CD4-positive, CD25-positive, alpha-beta regulatory T cell (primary cell): ENCODE data around the gene ITPRID1. TPM values are rescaled to one million over a fixed set of nuclear protein-coding genes. Genes with fewer than 3 reads are reported as not detected.
"Not testable (repeated sequence)": the region's sequence is repeated elsewhere in the genome, so short reads cannot be mapped to it uniquely, and the experiment has no call there.

Experiments used
- ATAC-seq, 2 donors: fragments of 150-1000 bp; cut with Tn5 transposase; one replicate each; pipeline ENCODE4 v1.10.0; 2021; ENCODE audit warnings: low read depth in 2 of 2, moderate number of reproducible peaks in 2 of 2, moderate library complexity in 1 of 2
- DNase-seq, 3 donors: peaks; one replicate each; pipeline versions ENCODE4 v3.0.0 to v3.0.0-alpha.2; 2012 to 2022; ENCODE audit warnings: mixed read lengths in 1 of 3
- H3K27ac ChIP-seq: one replicate; pipeline ENCODE4 v1.7.0; 2013; ENCODE audit warnings: mild to moderate bottlenecking, low read length; ENCODE audit not compliant: insufficient read depth, poor library complexity, severe bottlenecking
- H3K27me3 ChIP-seq: one replicate; pipeline ENCODE4 v1.7.0; 2013; ENCODE audit warnings: low read length; ENCODE audit not compliant: control insufficient read depth, insufficient read depth
- H3K36me3 ChIP-seq: one replicate; pipeline ENCODE4 v1.7.0; 2013; ENCODE audit warnings: mild to moderate bottlenecking, low read length, moderate library complexity; ENCODE audit not compliant: control insufficient read depth, insufficient read depth
- H3K4me1 ChIP-seq: 2 replicates; pipeline ENCODE4 v1.7.0; 2013; ENCODE audit warnings: mild to moderate bottlenecking, low read length; ENCODE audit not compliant: insufficient read depth, control insufficient read depth, poor library complexity, severe bottlenecking
- H3K4me3 ChIP-seq: one replicate; pipeline ENCODE4 v1.7.0; 2013; ENCODE audit warnings: low read depth, mild to moderate bottlenecking, low read length, moderate library complexity
- H3K9me3 ChIP-seq, 2 experiments: 1 replicate in 1 of 2; 2 replicates in 1 of 2; pipeline ENCODE4 v1.7.0; 2013; ENCODE audit warnings: low read length in 2 of 2, mild to moderate bottlenecking in 1 of 2, moderate library complexity in 1 of 2; ENCODE audit not compliant: control insufficient read depth in 2 of 2
- H3K27ac Mint-ChIP-seq, 3 donors: one replicate each; pipeline ENCODE4 v1.8.0; 2020 to 2022; ENCODE audit warnings: mild to moderate bottlenecking in 3 of 3, mixed read lengths in 3 of 3, moderate library complexity in 2 of 3
- H3K27me3 Mint-ChIP-seq: one replicate; pipeline ENCODE4 v1.8.0; 2022; ENCODE audit warnings: mild to moderate bottlenecking, mixed read lengths
- H3K36me3 Mint-ChIP-seq: one replicate; pipeline ENCODE4 v1.8.0; 2020; ENCODE audit warnings: mixed read lengths
- H3K4me1 Mint-ChIP-seq, 4 donors: one replicate each; pipeline ENCODE4 v1.8.0; 2020 to 2022; ENCODE audit warnings: mixed read lengths in 4 of 4, mild to moderate bottlenecking in 1 of 4
- H3K4me3 Mint-ChIP-seq, 4 donors: one replicate each; pipeline ENCODE4 v1.8.0; 2020 to 2022; ENCODE audit warnings: mild to moderate bottlenecking in 4 of 4, mixed read lengths in 4 of 4, moderate library complexity in 3 of 4
- H3K9me3 Mint-ChIP-seq, 7 donors: one replicate each; pipeline ENCODE4 v1.8.0; 2020 to 2022; ENCODE audit warnings: mixed read lengths in 7 of 7, mild to moderate bottlenecking in 3 of 7, moderate library complexity in 2 of 7
- polyA plus RNA-seq, 4 donors: library from polyadenylated mRNA; unstranded; fragments of 300-500 nt; fragmentation: Illumina TruSeq; gene quantifications; one replicate each; pipeline ENCODE4 v1.2.3, GENCODE V29; 2021
- total RNA-seq: library from RNA; stranded (reverse); gene quantifications from one replicate; pipeline ENCODE4 v1.2.3, GENCODE V29; 2022

The ITPRID1 gene
- total RNA-seq = not detected
- not detected for polyA plus RNA-seq

DNA sequence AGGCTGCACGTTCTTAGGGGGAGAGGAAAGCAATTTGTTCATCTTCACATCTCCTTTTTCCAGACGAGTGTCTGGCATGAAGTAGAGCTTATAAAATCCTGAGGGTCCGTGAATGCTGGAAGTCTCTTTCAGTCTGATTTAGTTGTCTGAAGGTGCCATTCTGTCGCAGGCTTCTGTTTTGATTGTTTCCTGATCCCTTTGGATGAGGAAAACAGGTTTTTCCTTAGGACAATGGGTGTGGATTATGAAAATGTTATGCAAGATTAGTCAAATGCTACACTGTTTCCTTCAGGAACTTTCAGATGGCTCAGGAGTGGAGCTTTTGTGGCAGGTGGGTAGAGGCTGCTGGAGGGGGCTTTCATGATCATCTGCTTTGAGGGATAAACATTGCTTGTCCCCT is at the start of gene ITPRID1:
Gene ITPRID1, plus strand, starts transcription at position 301 of the 400 bp plus-strand sequence. CDS start 38,935 bp downstream, outside the sequence.
- H3K4me3 ChIP-seq = no peak within 1 kb of the TSS
- no peak within 1 kb of the TSS for H3K27ac ChIP-seq
- peaks cover 0 to 5% of the 10 kb centered on the region in 2 experiments for H3K9me3 ChIP-seq
- DNase-seq = no peak
- Mint-ChIP-seq H3K27me3 (no peaks in the 10 kb centered on the region), H3K9me3 (peaks cover 4 to 10% (median 7%) of the 10 kb centered on the region in 7 donors), H3K36me3 (no peaks in the 10 kb centered on the region), H3K27ac (no peak within 1 kb of the TSS), H3K4me1 (no peaks in the 10 kb centered on the region), H3K4me3 (no peak within 1 kb of the TSS)
- no peak for ATAC-seq
- no peaks in the 10 kb centered on the region for H3K36me3 ChIP-seq
- no peaks in the 10 kb centered on the region for H3K4me1 ChIP-seq
- H3K27me3 ChIP-seq = no peaks in the 10 kb centered on the region

DNA sequence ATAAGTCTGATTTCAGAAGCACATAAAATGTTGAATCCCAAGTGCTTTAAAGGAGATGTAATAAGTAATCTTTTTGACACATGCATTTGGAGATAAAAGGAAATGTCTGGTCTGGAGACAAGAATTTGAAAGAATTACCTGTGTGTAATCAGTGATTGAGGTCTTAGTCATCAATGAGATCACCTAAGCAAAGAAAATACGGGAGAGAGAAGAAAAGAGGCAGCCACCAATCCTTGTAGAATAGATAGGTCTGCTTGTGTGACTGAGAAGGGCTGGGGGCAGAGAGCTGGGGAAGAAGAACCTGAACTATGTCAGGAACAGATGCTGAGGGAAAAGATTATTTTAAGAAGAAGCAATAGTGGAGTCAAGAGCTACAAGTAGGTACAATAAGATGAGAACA is 49.3 kb upstream of the ITPRID1 start:
- Mint-ChIP-seq H3K9me3 (peaks cover 0 to 8% (median 3%) of the 10 kb centered on the region in 7 donors), H3K36me3 (no peaks in the 10 kb centered on the region), H3K27me3 (no peaks in the 10 kb centered on the region), H3K4me3 (no peak overlapping the region), H3K4me1 (no peaks in the 10 kb centered on the region), H3K27ac (no peak overlapping the region)
- Histone ChIP-seq H3K4me1 (no peaks in the 10 kb centered on the region), H3K4me3 (no peak overlapping the region), H3K36me3 (no peaks in the 10 kb centered on the region), H3K27ac (no peak overlapping the region), H3K27me3 (no peaks in the 10 kb centered on the region), H3K9me3 (no peaks in the 10 kb centered on the region)
- ATAC-seq = no peak
- DNase-seq = no peak

DNA sequence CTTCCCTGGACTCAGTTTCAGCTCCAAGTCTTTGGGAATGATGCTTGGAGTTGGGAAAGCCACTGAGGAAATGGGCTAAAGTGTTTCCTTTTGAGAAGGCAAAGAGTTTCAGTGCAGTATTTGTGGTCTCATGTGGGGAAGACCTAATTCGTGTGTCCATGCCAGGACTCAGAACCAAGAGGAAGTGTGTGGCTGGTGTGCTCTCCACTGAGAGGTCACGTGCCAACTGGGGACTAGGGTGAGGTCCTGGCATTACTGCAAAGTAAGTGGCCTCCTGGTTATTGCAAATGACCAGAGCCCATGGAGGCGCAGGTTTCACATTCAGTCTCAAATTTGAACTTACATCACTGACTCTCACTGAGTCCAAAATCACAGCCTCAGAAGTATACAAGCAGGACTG is 48.6 kb upstream of the ITPRID1 start:
- H3K27me3 Mint-ChIP-seq = no peaks in the 10 kb centered on the region
- H3K4me3 Mint-ChIP-seq = no peak overlapping the region
- DNase-seq (no peak), ATAC-seq (no peak)
- peaks cover 0 to 8% (median 3%) of the 10 kb centered on the region in 7 donors for H3K9me3 Mint-ChIP-seq
- H3K4me1 ChIP-seq = no peaks in the 10 kb centered on the region
- no peaks in the 10 kb centered on the region for H3K36me3 ChIP-seq
- H3K4me3 ChIP-seq = no peak overlapping the region
- H3K4me1 Mint-ChIP-seq = no peaks in the 10 kb centered on the region
- no peaks in the 10 kb centered on the region for H3K9me3 ChIP-seq
- no peaks in the 10 kb centered on the region for H3K27me3 ChIP-seq
- no peak overlapping the region for H3K27ac Mint-ChIP-seq
- H3K36me3 Mint-ChIP-seq = no peaks in the 10 kb centered on the region
- H3K27ac ChIP-seq = no peak overlapping the region

DNA sequence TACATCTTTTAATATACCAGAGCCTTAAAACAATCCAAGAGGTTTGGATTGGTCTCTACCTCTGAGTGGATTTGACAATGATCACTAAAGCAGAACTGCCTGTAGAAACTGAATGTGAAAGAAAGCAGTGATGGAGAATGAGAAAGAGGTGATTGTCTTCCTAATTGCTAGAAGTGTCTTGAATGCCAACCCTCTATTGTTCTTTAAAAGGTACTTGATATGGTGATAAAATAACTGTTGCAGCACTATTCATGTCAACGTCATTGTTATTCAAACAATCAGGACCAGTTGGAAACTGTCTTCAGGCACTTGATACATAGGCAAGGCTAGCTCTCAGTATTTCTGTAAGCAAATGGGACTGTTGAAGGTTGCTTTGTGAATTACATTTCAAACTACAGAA is 47.9 kb upstream of the ITPRID1 start:
- Mint-ChIP-seq H3K4me3 (no peak overlapping the region), H3K27ac (no peak overlapping the region), H3K4me1 (no peaks in the 10 kb centered on the region), H3K36me3 (no peaks in the 10 kb centered on the region), H3K27me3 (no peaks in the 10 kb centered on the region), H3K9me3 (peaks cover 0 to 8% (median 3%) of the 10 kb centered on the region in 7 donors)
- Histone ChIP-seq H3K36me3 (no peaks in the 10 kb centered on the region), H3K9me3 (no peaks in the 10 kb centered on the region), H3K4me3 (no peak overlapping the region), H3K4me1 (no peaks in the 10 kb centered on the region), H3K27me3 (no peaks in the 10 kb centered on the region), H3K27ac (no peak overlapping the region)
- no peak for DNase-seq
- no peak for ATAC-seq

DNA sequence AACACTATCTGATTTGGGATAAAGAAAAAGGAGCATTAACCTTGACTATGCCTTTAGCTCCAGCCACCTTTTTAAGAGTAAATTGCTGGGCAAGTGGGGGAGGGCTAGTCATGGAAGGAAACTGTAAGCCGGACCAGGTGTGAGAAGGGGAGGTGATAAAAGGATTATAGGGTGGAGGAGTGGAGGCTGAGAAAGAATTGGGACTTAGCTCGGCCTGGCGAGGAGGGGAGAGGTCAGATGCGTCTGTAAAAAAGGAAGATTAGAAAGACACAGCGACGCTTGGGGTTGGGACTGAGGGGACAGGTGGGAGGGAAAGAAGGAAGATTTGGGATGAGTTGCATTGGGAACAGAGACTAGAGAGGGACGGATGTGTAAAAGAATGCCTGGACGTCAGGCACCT is 43.0 kb upstream of the ITPRID1 start:
- not testable (repeated sequence) for H3K4me3 ChIP-seq, H3K27me3 ChIP-seq, H3K36me3 Mint-ChIP-seq, H3K4me1 ChIP-seq, H3K9me3 ChIP-seq, ATAC-seq, H3K27ac ChIP-seq, H3K9me3 Mint-ChIP-seq, DNase-seq, H3K27ac Mint-ChIP-seq, H3K36me3 ChIP-seq, H3K4me1 Mint-ChIP-seq, H3K4me3 Mint-ChIP-seq, H3K27me3 Mint-ChIP-seq

DNA sequence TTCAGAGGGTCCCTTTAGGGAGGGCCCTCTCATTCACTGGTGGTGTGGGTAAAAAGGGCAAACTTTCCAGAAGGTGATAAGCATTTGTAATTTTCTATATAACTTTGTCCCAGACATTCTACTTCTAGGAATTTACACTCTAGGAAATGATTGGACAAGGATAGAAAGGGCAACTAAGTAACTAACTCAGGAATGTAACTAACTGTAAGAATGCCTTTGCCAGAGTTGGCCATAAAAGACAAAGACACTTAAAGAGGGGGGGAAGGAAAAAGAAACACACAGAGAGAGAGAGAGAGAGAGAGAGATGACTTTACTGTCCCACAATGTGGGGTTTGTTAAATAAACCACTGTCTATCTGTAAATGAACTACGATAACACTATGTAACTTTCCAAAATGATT is 38.5 kb upstream of the ITPRID1 start:
- Mint-ChIP-seq H3K4me3 (no peak overlapping the region), H3K4me1 (no peaks in the 10 kb centered on the region), H3K36me3 (no peaks in the 10 kb centered on the region), H3K27ac (no peak overlapping the region), H3K9me3 (peaks cover 0 to 6% (median 3%) of the 10 kb centered on the region in 7 donors), H3K27me3 (no peaks in the 10 kb centered on the region)
- Histone ChIP-seq H3K9me3 (no peaks in the 10 kb centered on the region), H3K4me1 (no peaks in the 10 kb centered on the region), H3K27me3 (no peaks in the 10 kb centered on the region), H3K27ac (no peak overlapping the region), H3K36me3 (no peaks in the 10 kb centered on the region), H3K4me3 (no peak overlapping the region)
- no peak for ATAC-seq
- DNase-seq = no peak

DNA sequence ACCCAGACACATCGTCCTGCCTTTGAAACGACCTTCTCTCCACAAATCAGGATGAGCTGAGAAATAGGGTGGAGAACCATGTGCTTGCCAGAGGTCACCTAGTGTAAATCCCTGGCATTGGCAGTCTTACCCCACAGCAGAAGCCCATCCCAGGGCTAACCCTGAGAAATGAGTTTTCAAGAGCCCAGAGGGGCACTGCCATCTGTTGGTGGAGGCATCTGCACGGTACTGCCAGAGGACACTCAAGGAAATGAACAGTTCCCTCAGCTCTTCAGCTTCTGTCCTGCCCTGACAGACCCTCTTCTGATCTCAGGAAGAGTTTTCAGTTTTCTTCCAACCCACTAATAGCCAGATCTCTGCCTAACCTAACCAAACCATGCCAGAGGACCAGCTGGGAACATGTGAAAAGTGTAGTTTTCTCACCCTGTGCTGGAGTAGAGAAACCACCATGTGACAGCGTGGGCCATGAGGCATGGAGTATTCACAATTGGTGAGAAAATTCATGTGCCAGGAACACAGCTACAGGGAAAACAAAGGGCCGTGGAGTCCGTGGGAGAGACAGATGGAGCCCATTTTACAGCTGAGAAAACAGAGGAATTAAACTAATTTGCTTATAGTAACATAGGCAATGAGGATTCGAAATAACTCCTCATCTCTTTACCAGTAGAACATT is 37.7 kb upstream of the ITPRID1 start:
- H3K9me3 Mint-ChIP-seq = peaks cover 0 to 7% (median 0%) of the 10 kb centered on the region in 7 donors
- H3K4me1 Mint-ChIP-seq = no peaks in the 10 kb centered on the region
- Histone ChIP-seq H3K4me3 (no peak overlapping the region), H3K36me3 (no peaks in the 10 kb centered on the region), H3K9me3 (no peaks in the 10 kb centered on the region), H3K4me1 (no peaks in the 10 kb centered on the region), H3K27ac (no peak overlapping the region), H3K27me3 (no peaks in the 10 kb centered on the region)
- H3K36me3 Mint-ChIP-seq = no peaks in the 10 kb centered on the region
- H3K27me3 Mint-ChIP-seq = no peaks in the 10 kb centered on the region
- no peak overlapping the region for H3K27ac Mint-ChIP-seq
- no peak overlapping the region for H3K4me3 Mint-ChIP-seq
- no peak for DNase-seq
- no peak for ATAC-seq

DNA sequence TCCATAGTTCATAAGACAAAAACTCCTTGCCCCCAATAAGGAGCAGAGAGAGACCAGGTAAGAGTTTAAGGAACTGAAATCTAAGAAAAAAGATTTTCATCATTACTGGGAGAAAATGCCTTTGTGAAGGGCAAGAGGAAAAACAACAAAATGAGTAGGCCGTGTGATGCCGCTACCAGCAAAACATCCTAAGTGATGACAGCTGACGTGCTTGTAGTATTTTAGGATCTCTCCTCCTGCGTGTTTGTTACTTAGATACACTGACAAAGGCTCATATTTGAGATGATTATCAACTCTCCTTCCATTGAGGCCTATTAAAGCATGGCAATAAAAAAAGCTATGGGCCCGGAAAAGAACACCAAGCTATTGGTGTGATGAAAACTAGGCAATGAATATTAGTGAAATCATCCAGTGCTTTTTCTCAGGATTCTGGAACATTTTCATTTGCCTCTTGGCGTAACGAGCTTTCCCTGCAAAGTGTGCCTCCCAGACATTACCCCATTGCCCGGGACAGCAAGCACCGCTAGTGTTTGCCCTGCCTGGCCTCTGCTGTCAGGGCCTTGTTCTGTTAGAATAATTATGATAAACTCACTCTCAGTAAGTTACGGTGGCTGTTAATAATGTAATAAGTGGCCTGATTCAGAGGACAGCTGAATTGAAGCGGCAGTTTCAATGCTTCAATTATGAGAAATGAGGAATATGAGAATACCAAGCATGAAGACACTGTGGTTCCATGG is 36.8 kb upstream of the ITPRID1 start:
- Histone ChIP-seq H3K36me3 (no peaks in the 10 kb centered on the region), H3K4me1 (no peaks in the 10 kb centered on the region), H3K27me3 (no peaks in the 10 kb centered on the region), H3K27ac (no peak overlapping the region), H3K9me3 (no peaks in the 10 kb centered on the region), H3K4me3 (no peak overlapping the region)
- ATAC-seq = no peak
- no peak overlapping the region for H3K27ac Mint-ChIP-seq
- H3K4me1 Mint-ChIP-seq = no peaks in the 10 kb centered on the region
- H3K27me3 Mint-ChIP-seq = no peaks in the 10 kb centered on the region
- no peak overlapping the region for H3K4me3 Mint-ChIP-seq
- DNase-seq = no peak
- no peaks in the 10 kb centered on the region for H3K36me3 Mint-ChIP-seq
- peaks cover 0 to 7% (median 0%) of the 10 kb centered on the region in 7 donors for H3K9me3 Mint-ChIP-seq
